Urothelium cell line (cell line): ENCODE data around the gene OPHN1.

Experiments
- DNase-seq: peaks from one replicate; pipeline ENCODE4 v3.0.0; 2011; ENCODE audit warnings: low spot score, mixed read lengths
- FAIRE-seq: peaks from 2 replicates; lab custom pipeline; 2011; peaks lifted over from hg19 to GRCh38; lab: Jason Lieb, UNC

Gene OPHN1

DNA sequence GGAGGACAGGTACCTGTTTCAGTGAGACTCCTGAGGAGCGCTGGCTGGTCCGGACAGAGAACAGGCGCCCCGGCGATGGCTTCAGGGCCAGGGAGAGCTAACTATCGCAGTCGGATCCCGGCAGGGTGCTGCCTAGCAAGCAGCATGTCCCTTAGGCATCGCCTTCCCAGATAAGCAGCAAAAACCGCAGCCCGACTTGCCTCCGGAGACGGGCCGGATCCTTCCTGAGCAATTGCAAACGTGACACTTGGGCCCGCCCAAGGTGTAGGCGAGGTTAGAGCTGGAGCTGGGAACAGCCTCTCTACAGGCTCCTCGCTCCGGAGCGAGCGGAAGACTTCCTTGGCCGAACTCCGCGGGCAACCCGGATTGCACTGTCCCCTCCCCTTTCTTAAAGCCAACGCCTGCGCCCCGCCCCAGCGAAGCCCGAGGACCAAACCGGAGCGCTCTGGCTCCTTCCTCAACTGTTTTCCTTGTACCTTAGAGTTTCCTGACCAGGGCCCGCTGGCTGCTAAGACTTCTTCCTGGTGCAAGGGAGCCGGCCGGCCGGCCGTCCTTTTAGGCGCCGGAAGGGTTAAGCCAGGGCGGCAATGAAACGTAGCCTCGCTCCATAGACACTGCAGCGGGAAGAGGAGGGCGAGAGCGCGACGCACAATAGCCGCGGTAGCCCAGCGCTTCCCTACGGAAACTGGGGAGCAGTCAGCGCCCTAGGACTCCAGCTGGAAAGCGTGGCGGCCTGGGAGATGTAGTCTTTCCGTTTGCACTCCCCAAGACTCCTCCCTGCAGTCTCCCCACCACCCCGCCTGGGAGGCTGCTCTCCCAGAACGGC is at the start of gene OPHN1:
Gene OPHN1 (minus strand): TSS at position 341 of the 826 bp plus-strand sequence. CDS start 475 bp downstream, outside the sequence.
- peak; percentile 75 for DNase-seq
- no peak for FAIRE-seq

DNA sequence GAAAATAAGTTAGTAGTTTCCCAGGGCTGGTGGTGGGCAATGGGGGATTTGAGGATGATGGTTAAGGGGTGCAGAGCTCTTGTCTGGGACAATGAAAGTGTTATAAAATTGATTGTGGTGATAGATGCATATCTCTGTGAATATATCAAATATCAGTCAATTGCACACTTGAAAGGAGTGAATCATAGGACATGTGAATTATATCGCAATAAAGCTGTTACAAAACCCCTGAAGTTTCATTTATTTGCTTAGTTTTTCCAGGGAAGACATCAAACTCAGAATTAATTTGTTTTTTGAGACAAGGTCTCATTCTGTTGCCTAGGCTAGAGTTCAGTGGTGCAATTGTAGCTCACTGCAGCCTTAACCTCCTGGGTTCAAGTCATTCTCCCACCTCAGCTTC is 47.7 kb upstream of the OPHN1 start:
- FAIRE-seq, result no peak
- DNase-seq, result no peak

DNA sequence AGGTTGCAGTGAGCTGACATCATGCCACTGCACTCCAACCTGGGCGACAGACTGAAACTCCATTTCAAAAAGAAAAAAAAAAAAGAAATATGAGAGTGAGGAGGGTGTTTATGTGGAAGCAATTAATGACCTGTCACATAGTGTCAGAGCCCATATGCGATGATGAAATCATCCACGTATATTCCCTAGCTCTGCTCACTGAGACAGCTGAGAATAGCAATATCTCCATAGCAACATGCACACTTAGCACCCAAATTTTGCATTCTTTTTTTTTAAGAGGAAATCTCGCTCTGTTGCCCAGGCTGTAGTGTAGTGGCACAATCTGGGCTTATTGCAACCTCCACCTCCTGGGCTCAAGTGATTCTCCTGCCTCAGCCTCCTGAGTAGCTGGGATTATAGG is 31.5 kb upstream of the OPHN1 start:
- no peak for DNase-seq
- no peak for FAIRE-seq

DNA sequence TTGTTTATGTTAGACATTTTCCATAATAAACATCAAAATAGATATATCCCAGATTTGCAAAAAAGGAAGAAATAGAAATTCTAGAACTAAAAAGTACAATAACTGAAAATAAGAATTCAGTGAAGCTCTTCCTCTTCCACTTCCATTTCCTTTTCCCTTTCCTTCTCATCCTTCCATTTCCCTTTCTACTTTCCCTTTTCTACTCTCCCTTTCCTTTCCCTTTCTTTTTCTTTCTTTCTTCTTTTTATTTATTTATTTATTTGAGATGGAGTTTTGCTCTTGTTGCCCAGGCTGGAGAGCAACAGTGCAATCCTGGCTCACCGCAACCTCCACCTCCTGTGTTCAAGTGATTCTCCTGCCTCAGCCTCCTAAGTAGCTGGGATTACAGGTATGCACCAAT is 30.6 kb upstream of the OPHN1 start:
- FAIRE-seq, result no peak
- DNase-seq, result no peak

- no peak for FAIRE-seq
Measured at GRCh38 chrX:68462653-68463052, 29.4 kb upstream of the OPHN1 start.

GRCh38 chrX:68462197-68462596 is 28.9 kb upstream of the OPHN1 start:
- FAIRE-seq, result no peak

More at GRCh38 chrX:68462653-68463052, 29.4 kb upstream of the OPHN1 start:
- DNase-seq, result no peak

DNA sequence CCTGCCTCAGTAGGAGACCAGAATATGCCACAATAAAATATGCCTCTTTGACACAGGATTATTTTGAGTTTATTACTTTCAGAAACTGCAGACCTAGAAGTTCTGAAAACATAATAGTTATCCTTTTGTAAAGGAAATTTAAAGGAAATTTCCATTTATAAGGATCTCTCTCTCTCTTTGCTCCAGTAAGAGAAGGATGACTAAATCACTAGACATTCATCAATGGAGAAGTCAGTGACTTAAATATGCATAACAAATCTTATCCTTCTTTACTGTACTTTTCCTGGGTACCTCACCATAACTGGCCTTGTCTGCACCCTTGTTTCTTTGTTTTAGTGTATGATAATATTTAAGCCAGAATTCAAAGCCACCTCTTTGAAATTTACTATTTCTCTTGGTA is 28.3 kb upstream of the OPHN1 start:
- DNase-seq, result no peak
- FAIRE-seq, result no peak

More at GRCh38 chrX:68462197-68462596, 28.9 kb upstream of the OPHN1 start:
- DNase-seq, result peak; percentile 10

DNA sequence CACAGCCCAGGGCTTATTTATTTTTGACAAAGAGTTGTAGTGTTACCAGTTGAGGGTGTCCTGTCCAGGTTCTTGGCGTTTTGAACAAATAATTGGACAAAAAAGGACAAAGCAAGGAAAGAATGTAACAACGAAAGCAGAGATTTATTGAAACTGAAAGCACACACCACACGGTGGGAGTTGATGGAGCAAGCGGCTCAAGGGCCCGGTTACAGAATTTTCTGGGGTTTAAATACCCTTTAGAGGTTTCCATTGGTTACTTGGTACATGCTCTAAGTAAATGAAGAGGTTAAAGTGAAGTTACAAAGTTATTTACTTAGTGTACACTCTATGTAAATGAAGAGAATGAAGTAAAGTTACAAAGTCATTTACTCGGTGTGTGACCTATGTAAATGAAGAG is 27.8 kb upstream of the OPHN1 start:
- DNase-seq, result no peak
- FAIRE-seq, result peak; percentile 72

- FAIRE-seq (no peak), DNase-seq (no peak)
Measured at GRCh38 chrX:68455151-68455510, 21.8 kb upstream of the OPHN1 start.

- FAIRE-seq (no peak), DNase-seq (no peak)
Measured at GRCh38 chrX:68454476-68455150, 21.3 kb upstream of the OPHN1 start.

DNA sequence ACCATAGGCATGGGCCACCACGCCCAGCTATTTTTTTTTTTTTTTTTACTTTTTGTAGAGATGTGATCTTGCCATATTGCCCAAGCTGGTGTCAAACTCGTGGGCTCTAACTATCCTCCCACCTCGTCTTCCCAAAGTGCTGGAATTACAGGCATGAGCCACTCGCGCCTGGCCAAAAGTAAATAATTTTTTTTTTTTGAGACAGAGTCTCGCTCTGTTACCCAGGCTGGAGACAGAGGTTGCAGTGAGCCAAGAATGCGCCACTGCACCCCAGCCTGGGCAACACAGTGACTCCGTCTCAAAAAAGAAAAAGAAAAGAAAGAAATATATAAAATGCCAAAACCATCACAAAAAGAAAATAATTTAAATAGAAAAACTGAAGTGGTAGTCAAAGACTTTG is 18.4 kb upstream of the OPHN1 start:
- DNase-seq (no peak), FAIRE-seq (no peak)

DNA sequence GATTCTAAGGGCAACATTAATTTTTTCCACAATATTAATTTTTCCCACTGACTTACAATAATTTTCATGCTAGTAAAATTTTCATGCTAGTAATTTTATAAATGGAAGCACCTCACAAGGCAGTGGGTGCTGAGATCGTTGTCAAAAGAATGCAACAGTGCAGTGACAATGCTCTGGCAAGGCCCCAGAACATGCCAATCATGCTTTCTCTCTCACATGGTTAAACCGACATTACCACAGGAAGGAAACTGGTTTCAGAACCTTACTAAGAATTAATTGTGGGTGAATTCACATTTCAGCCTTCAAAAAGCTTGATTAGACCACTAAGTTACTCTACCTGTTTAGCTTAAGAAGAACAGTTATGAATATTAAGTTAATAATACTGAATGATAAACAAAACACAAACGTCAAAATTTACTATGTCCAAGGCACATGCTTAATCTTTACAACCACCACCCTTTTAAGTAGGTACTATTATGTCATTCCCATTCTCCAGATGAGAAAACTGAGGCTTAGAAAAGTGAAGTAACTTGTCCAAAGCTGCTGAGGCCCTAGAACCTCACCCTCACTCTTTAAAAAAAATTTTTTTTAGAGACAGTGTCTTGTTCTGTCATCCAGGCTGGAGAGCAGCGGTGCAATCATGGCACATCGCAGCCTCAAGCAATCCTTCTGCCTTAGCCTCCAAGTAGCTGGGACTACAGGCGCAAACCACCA is 10.0 kb upstream of the OPHN1 start:
- DNase-seq (peak; percentile 37), FAIRE-seq (no peak)

- FAIRE-seq, result no peak
- peak; percentile 44 for DNase-seq
Measured at GRCh38 chrX:68440940-68441339, 7.6 kb upstream of the OPHN1 start.

- DNase-seq, result no peak
- FAIRE-seq, result no peak
Measured at GRCh38 chrX:68440442-68440841, 7.1 kb upstream of the OPHN1 start.

DNA sequence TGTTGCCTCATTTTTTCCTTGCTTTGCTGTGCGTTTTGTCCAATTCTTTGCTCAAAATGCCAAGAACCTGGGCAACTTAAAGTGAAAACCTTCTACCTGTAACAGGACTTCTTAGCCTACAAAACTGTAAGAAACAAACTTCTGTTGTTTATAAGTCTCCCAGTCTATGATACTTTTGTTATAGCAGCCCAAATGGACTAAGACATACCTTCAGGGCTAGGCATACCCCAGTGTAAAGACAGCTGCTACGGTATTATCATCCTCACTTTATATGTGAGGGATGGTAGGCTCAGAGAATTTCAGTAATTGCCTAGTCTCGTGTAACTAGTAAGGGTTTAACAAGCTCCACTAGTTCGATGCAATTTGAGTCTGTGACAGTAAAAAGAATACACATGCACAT is 6.0 kb upstream of the OPHN1 start:
- DNase-seq, result no peak
- no peak for FAIRE-seq

GRCh38 chrX:68438575-68438974 is 5.3 kb upstream of the OPHN1 start:
- FAIRE-seq (no peak), DNase-seq (no peak)

DNA sequence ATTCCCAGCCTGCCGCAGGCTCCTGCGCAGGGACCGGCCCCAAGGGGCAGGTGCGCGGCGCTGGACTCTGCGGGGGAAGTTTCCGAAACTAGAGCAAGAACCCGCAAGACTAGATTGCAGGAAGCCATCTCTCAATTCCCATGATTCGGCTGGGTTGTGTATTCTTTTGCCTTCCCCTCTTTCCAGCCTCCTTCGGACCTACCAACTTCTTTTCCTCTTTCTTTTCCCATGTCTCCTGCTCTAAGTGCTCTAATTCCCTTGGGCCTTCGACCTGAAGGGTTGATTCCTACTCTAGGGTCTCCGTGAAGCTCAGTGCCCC is 645 bp upstream of the OPHN1 start:
- DNase-seq (no peak), FAIRE-seq (no peak)

DNA sequence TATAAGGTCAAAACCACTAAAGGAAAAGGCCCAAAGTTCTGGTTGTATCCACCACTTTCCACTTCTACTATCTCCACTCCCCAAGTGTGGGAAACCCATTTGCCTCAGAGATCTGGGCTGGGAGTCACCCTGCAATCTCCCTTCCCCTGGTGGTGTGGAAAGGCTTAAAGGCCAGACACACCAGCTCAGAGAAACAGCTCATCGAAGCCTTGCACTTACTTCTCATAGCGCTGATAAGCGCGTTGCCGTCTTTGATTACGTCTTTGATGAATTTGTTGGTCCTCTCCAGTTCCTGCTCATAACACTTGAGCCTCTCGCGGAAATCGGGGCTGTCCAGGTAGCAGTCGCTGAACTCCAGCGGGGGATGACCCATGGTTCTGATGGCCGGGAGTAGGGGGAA is 647 bp downstream of the OPHN1 start:
- DNase-seq (no peak), FAIRE-seq (no peak)

DNA sequence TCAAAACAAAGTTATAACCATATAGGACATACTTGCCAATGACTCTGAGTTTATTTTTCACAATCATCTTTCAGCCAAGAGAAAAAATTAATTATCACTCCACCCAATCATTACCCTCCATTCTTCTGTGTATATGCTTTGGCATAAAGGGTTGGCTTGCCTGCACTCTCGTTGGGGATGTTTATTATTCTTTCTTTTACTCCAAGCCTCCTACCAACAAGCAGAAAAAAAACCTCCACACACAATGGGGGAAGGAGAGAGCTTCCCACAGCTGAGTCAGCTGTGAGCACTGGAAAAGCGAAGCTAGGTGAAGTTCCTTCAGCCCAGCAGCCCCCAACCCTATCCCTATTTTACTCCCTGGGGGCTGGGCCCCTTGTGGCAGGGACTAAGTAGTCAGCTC is 1.5 kb downstream of the OPHN1 start:
- no peak for FAIRE-seq
- no peak for DNase-seq

GRCh38 chrX:68429216-68429615 is 4.1 kb downstream of the OPHN1 start:
- no peak for DNase-seq
- FAIRE-seq, result no peak

DNA sequence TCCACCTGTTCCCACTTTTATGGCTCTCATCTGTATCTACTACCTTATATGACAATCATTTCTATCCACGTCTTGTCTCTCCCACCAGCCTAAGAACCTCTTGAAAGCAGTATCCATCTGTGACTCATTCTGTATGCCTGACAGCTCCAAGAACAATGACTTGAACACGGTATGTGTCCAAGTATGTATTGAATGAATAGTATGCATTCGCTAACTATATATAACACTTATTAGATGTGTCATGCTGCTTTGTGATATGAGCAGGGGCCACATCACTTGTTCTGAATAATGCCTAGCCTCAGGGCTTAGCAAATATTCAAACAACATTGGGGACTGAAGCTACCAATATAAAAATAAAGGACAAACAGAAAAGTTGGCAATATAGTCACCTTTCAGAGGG is 4.9 kb downstream of the OPHN1 start:
- FAIRE-seq, result peak; percentile 46
- no peak for DNase-seq

GRCh38 chrX:68424719-68425118 is 8.6 kb downstream of the OPHN1 start:
- DNase-seq (no peak), FAIRE-seq (no peak)
